Right lobe of liver (tissue), 6 donors: ENCODE results near the gene PNP. TPM values are rescaled to one million over a fixed set of nuclear protein-coding genes. Genes with fewer than 3 reads are reported as not detected.

Source experiments
- ATAC-seq, 4 donors: fragments of 200-7000 bp; cut with Tn5 transposase; one replicate each; pipeline ENCODE4 v1.9.1; 2020; ENCODE audit warnings: mild to moderate bottlenecking in 4 of 4, moderate library complexity in 4 of 4
- DNase-seq, 3 donors: peaks; one replicate each; pipeline ENCODE4 v3.0.0-alpha.2; 2020
- H3K27ac ChIP-seq, 3 donors: fragments of 200-600 bp; one replicate each; pipeline ENCODE4 v1.8.0; 2022
- H3K27me3 ChIP-seq, 2 donors: fragments of 200-600 bp; one replicate each; pipeline ENCODE4 v1.8.0; 2022
- H3K36me3 ChIP-seq, 4 donors: fragments of 200-600 bp; sonication (generic) in 1 of 4; one replicate each; pipeline versions ENCODE4 v1.5.1 to v1.8.0; 2017 to 2022; ENCODE audit warnings: control low read depth in 1 of 4
- H3K4me1 ChIP-seq, 4 donors: fragments of 200-600 bp; sonication (generic) in 1 of 4; one replicate each; pipeline versions ENCODE4 v1.5.1 to v1.8.0; 2017 to 2022; ENCODE audit warnings: control low read depth in 1 of 4
- H3K4me3 ChIP-seq, 3 donors: fragments of 200-600 bp; one replicate each; pipeline ENCODE4 v1.8.0; 2022
- H3K9me3 ChIP-seq, 4 donors: fragments of 200-600 bp; sonication (generic) in 1 of 4; one replicate each; pipeline versions ENCODE4 v1.5.1 to v1.8.0; 2017 to 2022; ENCODE audit warnings: control low read depth in 1 of 4
- POLR2A ChIP-seq: fragments of 450-650 bp; IDR thresholded peaks from one replicate; pipeline ENCODE4 v1.6.1; 2017; ENCODE audit warnings: antibody characterized with exemption, mild to moderate bottlenecking
- whole genome bisulfite sequencing: methylation state at CpG from one replicate; pipeline ENCODE4 v1.1.6; 2018; ENCODE audit warnings: low coverage, low lambda C conversion rate; ENCODE audit not compliant: insufficient coverage; ENCODE audit errors: missing lambda C conversion rate; 5-methylcytosine and 5-hydroxymethylcytosine counted together
- intact Hi-C, 2 donors: fragments of 100-400 bp; cut with DNase I; formaldehyde crosslinking; loops; one replicate each; pipeline versions ENCODE4 v1.11.2 to v1.14.1; 2022
- total RNA-seq, 6 experiments: library from RNA; depleted of rRNA in 2 of 6; stranded (reverse); fragments of >200 nt in 2 of 6; fragmentation: NEBNext Ultra II Directional in 3 of 6; extraction: Animal tissue kit (Norgen Biotek cat#: 25700) in 3 of 6; gene quantifications; one replicate each; pipeline versions ENCODE4 v1.1.0 to v1.2.4, GENCODE V29; 2016 to 2023
- TF ChIP-seq, protein P1 (sequence below), 4 donors: fragments of 200-600 bp in 3 of 4; fragments of 450-650 bp in 1 of 4; IDR thresholded peaks; one replicate each; pipeline versions ENCODE4 v1.5.1 to v1.8.0; 2016 to 2022; ENCODE audit warnings: antibody characterized with exemption in 4 of 4, mild to moderate bottlenecking in 2 of 4
- donor health status: DM: no; HTN: yes; CAD: no.
- donor health status: DM: no; HTN: no; CAD: no.
- donor health status: DM: no; HTN: no; CAD: no.
- donor health status: DM: no; HTN: yes; CAD: no.
- donor health status: DM: no; HTN: yes; CAD: no.

The PNP gene
- total RNA-seq, 6 experiments from 2014 or later: 22.1 to 48.9 (median 30.9) TPM

DNA sequence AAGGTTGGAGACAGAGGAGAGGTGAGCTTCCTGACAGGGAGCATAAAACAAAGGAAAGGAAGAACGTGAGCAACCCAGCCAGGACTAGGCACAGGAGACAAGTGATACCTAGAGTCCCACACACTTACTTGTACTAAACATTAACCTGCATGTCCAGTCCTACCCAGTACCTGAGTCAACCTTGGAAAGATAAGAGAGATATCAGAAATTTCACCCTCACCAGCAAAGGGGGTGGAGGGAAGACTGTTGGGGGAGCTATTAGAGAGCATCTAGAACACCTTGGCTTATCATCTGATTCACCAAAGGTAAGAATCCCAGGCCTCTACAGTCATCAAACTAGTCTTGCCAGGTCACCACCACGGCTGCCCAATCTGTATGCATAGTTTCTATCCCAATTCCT, 44.4 kb upstream of the PNP start:
- H3K27ac ChIP-seq: no peak overlapping the region
- H3K36me3 ChIP-seq: no peaks in the 10 kb centered on the region
- H3K4me1 ChIP-seq: no peaks in the 10 kb centered on the region
- ATAC-seq (no peak), DNase-seq (no peak)
- TF ChIP-seq, protein P1, sequence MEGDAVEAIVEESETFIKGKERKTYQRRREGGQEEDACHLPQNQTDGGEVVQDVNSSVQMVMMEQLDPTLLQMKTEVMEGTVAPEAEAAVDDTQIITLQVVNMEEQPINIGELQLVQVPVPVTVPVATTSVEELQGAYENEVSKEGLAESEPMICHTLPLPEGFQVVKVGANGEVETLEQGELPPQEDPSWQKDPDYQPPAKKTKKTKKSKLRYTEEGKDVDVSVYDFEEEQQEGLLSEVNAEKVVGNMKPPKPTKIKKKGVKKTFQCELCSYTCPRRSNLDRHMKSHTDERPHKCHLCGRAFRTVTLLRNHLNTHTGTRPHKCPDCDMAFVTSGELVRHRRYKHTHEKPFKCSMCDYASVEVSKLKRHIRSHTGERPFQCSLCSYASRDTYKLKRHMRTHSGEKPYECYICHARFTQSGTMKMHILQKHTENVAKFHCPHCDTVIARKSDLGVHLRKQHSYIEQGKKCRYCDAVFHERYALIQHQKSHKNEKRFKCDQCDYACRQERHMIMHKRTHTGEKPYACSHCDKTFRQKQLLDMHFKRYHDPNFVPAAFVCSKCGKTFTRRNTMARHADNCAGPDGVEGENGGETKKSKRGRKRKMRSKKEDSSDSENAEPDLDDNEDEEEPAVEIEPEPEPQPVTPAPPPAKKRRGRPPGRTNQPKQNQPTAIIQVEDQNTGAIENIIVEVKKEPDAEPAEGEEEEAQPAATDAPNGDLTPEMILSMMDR (IDR thresholded peaks at IDR 0.05): no peak
- TF ChIP-seq POLR2A: no peak
- 22% methylated on average over 2 of the region's 2 CpGs for WGBS
- no peaks in the 10 kb centered on the region for H3K27me3 ChIP-seq
- no peaks in the 10 kb centered on the region for H3K9me3 ChIP-seq
- no peak overlapping the region for H3K4me3 ChIP-seq
- intact Hi-C loops: no loop called here

DNA sequence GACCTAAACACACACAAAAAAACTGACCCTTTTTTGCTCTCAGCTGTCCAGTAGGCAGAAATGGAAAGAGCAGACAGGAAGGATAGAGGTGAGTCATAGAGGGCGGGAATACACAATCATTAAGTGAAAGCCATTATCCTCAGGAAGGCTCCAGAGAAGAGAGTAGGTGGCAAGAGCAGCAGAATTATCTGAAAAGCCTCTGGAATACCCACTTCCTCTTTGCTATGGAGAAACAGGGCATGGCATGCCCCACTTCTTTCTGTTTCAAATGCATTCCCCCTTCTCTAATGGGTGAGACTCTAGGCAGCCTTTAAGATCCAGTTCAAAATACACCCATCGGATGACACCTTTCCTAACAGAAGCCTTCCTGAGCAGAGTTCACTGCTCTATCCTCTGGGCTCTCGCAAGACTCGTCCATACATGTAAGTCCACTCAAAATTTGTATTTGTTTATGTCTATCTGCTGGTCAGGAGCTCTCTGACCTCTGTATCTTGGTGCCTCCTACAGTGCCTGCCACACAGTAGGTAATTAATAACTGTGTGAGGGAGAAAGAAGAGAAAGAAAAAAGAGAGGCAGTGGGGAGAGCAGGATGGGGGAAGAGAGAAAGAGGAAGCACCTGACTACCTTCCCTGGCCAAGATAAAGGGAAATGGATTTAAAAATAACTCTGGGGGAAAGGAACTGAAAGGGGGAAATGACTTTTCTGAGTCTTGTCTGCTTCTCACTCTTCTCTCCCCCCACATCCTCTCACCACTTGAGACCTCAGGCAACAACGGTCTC, 41.8 kb upstream of the PNP start:
- Histone ChIP-seq H3K4me3 (no peak overlapping the region), H3K27me3 (no peaks in the 10 kb centered on the region), H3K36me3 (no peaks in the 10 kb centered on the region), H3K9me3 (no peaks in the 10 kb centered on the region), H3K27ac (peak overlapping the region in 1 of 3 donors; percentile 40), H3K4me1 (no peaks in the 10 kb centered on the region)
- ATAC-seq (peak; percentile 49 to 89 (median 66)), DNase-seq (no peak)
- WGBS: 28% methylated on average over 5 of the region's 5 CpGs
- intact Hi-C loops: no loop called here
- TF ChIP-seq, protein P1 (IDR thresholded peaks at IDR 0.05): no peak
- TF ChIP-seq POLR2A: no peak

DNA sequence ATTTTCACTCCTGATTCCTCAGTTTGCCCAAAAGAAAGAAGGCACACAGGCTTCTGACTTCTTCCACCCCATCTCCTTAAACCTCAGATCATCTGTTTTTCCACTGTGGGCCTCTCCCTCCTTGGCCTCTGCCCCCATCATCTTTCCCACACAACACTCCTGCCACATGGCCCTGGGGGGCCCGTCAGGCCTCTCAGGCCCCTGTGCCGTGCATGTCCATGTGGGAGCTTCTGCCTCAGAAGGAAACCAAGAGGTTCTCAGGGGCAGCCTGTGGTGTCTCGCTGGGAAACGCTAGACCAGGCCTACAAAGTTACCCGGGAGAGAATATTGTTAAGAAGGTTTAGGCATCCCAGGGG, 41.2 kb upstream of the PNP start:
- no peak for DNase-seq
- no peaks in the 10 kb centered on the region for H3K9me3 ChIP-seq
- TF ChIP-seq, protein P1 (IDR thresholded peaks at IDR 0.05): no peak
- no peak for TF ChIP-seq POLR2A
- H3K36me3 ChIP-seq: no peaks in the 10 kb centered on the region
- intact Hi-C loops: no loop called here
- no peaks in the 10 kb centered on the region for H3K27me3 ChIP-seq
- 64% methylated on average over 5 of the region's 5 CpGs for WGBS
- no peaks in the 10 kb centered on the region for H3K4me1 ChIP-seq
- ATAC-seq: peak in 1 of 4 donors; percentile 10
- H3K27ac ChIP-seq: no peak overlapping the region
- H3K4me3 ChIP-seq: no peak overlapping the region

DNA sequence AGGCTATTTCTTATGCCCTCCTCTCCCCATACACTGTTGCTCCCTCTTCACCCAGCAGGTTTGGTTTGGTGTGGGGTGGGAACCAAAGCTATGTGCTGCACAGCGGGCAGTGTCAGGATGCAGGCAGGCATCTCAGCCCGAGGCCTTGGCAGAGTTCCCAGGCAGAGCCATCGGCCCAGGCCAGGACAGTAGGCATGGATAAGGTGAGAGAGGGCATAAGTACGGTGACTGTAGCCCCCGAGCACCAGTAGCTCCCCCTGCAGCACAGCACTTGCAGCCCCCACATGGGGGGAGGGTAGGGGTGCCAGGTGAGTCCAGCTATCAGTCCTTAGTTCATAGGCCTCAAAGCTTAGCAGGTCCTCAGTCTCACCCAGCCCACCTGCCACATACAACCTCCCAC, 40.4 kb upstream of the PNP start:
- no peak overlapping the region for H3K27ac ChIP-seq
- H3K9me3 ChIP-seq: no peaks in the 10 kb centered on the region
- intact Hi-C loops: no loop called here
- H3K4me3 ChIP-seq: no peak overlapping the region
- no peaks in the 10 kb centered on the region for H3K36me3 ChIP-seq
- WGBS: 5% methylated on average over 3 of the region's 5 CpGs
- DNase-seq (no peak), ATAC-seq (peak in 1 of 4 donors; percentile 37)
- no peaks in the 10 kb centered on the region for H3K4me1 ChIP-seq
- TF ChIP-seq POLR2A: no peak
- TF ChIP-seq, protein P1 (IDR thresholded peaks at IDR 0.05): no peak
- no peaks in the 10 kb centered on the region for H3K27me3 ChIP-seq
